Panc1 (cell line): ENCODE results near the gene ST8SIA6. TPM values are rescaled to one million over a fixed set of nuclear protein-coding genes. Genes with fewer than 3 reads are reported as not detected.

Source experiments
- ATAC-seq: fragments of 200-7000 bp; cut with Tn5 transposase; 2 replicates; pipeline ENCODE4 v1.9.1; 2020; ENCODE audit warnings: mild to moderate bottlenecking, moderate library complexity
- BruUV-seq: library from RNA; stranded (reverse); fragments of 400-500 nt; replicated peaks from 2 replicates; lab custom pipeline; 2021; lab: Mats Ljungman, UMichigan
- CTCF ChIA-PET: fragments of 300-600 bp; sonication (Branson Sonifier 250); formaldehyde crosslinking; loops from one replicate; lab custom pipeline; 2022; ENCODE audit warnings: antibody characterized with exemption; lab: Charles Lee
- POLR2A ChIA-PET: fragments of 300-600 bp; sonication (Branson Sonifier 250); formaldehyde crosslinking; loops from one replicate; lab custom pipeline; 2022; ENCODE audit warnings: antibody characterized with exemption; lab: Charles Lee
- DNase-seq: peaks from one replicate; pipeline ENCODE4 v3.0.0-alpha.2; 2010; ENCODE audit warnings: low read depth, low spot score
- H3K27ac ChIP-seq: 2 replicates; pipeline ENCODE4 v1.5.1; 2011; ENCODE audit warnings: mild to moderate bottlenecking, low read length, inconsistent platforms
- H3K27me3 ChIP-seq: fragments of 200-500 bp; sonication (Bioruptor generic); 2 replicates; pipeline ENCODE4 v1.6.0; 2014; ENCODE audit warnings: low read length, inconsistent platforms; ENCODE audit not compliant: control insufficient read depth, insufficient read depth
- H3K36me3 ChIP-seq: fragments of 200-500 bp; sonication (Bioruptor generic); 2 replicates; pipeline ENCODE4 v1.5.1; 2014; ENCODE audit warnings: inconsistent platforms, mild to moderate bottlenecking, low read length, moderate library complexity; ENCODE audit not compliant: control insufficient read depth, insufficient read depth
- H3K4me1 ChIP-seq: 2 replicates; pipeline ENCODE4 v1.5.1; 2011; ENCODE audit warnings: inconsistent platforms, mild to moderate bottlenecking, low read length, moderate library complexity; ENCODE audit not compliant: control insufficient read depth, insufficient read depth
- H3K4me3 ChIP-seq, 2 experiments: 2 replicates each; pipeline ENCODE4 v1.5.1; 2011 to 2012; ENCODE audit warnings: low read depth in 2 of 2, low read length in 2 of 2, mild to moderate bottlenecking in 2 of 2, inconsistent platforms in 1 of 2, moderate library complexity in 1 of 2
- H3K9me3 ChIP-seq: fragments of 200-500 bp; sonication (Bioruptor generic); 2 replicates; pipeline ENCODE4 v1.5.1; 2014; ENCODE audit warnings: low read depth, mild to moderate bottlenecking, inconsistent platforms, low read length, moderate library complexity; ENCODE audit not compliant: control insufficient read depth, insufficient read depth
- CTCF ChIP-seq: fragments of 450-650 bp; IDR thresholded peaks from 2 replicates; pipeline ENCODE4 v1.5.1; 2017; ENCODE audit warnings: mild to moderate bottlenecking
- POLR2AphosphoS5 ChIP-seq: IDR thresholded peaks from 2 replicates; pipeline ENCODE4 v1.6.1; 2012; ENCODE audit warnings: mild to moderate bottlenecking, low read depth, low read length, moderate library complexity
- REST ChIP-seq, 2 experiments: IDR thresholded peaks; 2 replicates each; pipeline ENCODE4 v1.6.1; 2011 to 2012; ENCODE audit warnings: low read depth in 2 of 2, control low read depth in 1 of 2, low read length in 1 of 2, mild to moderate bottlenecking in 1 of 2, moderate library complexity in 1 of 2; ENCODE audit not compliant: insufficient read depth in 1 of 2
- SIN3A ChIP-seq: IDR thresholded peaks from 2 replicates; pipeline ENCODE4 v1.6.1; 2012; ENCODE audit warnings: low read depth, mild to moderate bottlenecking, low read length, moderate library complexity, borderline replicate concordance; ENCODE audit not compliant: insufficient read depth
- TCF7L2 ChIP-seq: IDR thresholded peaks from 2 replicates; pipeline ENCODE4 v1.6.1; 2011; ENCODE audit warnings: mild to moderate bottlenecking, low read depth, low read length, inconsistent platforms
- in situ Hi-C: cut with HindIII; loops from 2 replicates; pipeline ENCODE4 v1.10.0; 2016; ENCODE audit warnings: low sequenced_read_pairs, low pct_unique_long_range_greater_than_20kb
- intact Hi-C: fragments of 100-400 bp; cut with micrococcal nuclease; formaldehyde crosslinking; loops from one replicate; pipeline ENCODE4 v1.10.0; 2022; ENCODE audit not compliant: unreplicated experiment
- total RNA-seq: library from RNA; stranded (reverse); gene quantifications from one replicate; pipeline ENCODE4 v1.2.1, GENCODE V29; 2021; ENCODE audit not compliant: unreplicated experiment

ST8SIA6 gene
- total RNA-seq, 1 experiment from 2014 or later = 0.82 TPM

- TF ChIP-seq TCF7L2 = no peak
Observed at GRCh38 chr10:17450024-17450423, 4.4 kb downstream of the ST8SIA6 start (continued).

- intact Hi-C loops = loop anchor here (10.0 kb wide), 1 partner anchor 149 kb away; no protein-coding TSS in a partner anchor
- Histone ChIP-seq H3K27ac (peak overlapping the region; percentile 74), H3K4me3 (peak overlapping the region; percentile 19 to 28), H3K27me3 (no peaks in the 10 kb centered on the region), H3K36me3 (no peaks in the 10 kb centered on the region), H3K9me3 (no peaks in the 10 kb centered on the region; the same call in 1 of the 2 replicates), H3K4me1 (peaks cover 6% of the 10 kb centered on the region; the same call in 1 of the 2 replicates)
- peak; percentile 73 for ATAC-seq
- no TSS peak for BruUV-seq
- ChIA-PET POLR2A (no interaction called here), CTCF (interaction anchor here (0.6 kb wide), 1 partner anchor 441 kb away, joined by 3 read pairs; no protein-coding TSS in a partner anchor)
- in situ Hi-C loops = no loop called here
- TF ChIP-seq REST (IDR thresholded peaks at IDR 0.05; ENCODE audit: insufficient read depth in 1 of 2, low read depth in 2 of 2, low read length in 1 of 2) = no peak
- no peak for DNase-seq
Observed at GRCh38 chr10:17445400-17445998, 8.9 kb downstream of the ST8SIA6 start.

- Histone ChIP-seq H3K4me3 (peak overlapping the region in 1 of 2 experiments; percentile 12; a peak in 2 of 4 replicates), H3K27me3 (no peaks in the 10 kb centered on the region), H3K9me3 (no peaks in the 10 kb centered on the region; the same call in 1 of the 2 replicates), H3K4me1 (peaks cover 6% of the 10 kb centered on the region; the same call in 1 of the 2 replicates), H3K36me3 (no peaks in the 10 kb centered on the region), H3K27ac (peak overlapping the region; percentile 74; the same call in 1 of the 2 replicates)
- no peak for DNase-seq
- TF ChIP-seq SIN3A (no peak), REST (IDR thresholded peaks at IDR 0.05; ENCODE audit: insufficient read depth in 1 of 2, low read depth in 2 of 2, low read length in 1 of 2) (no peak), TCF7L2 (no peak), CTCF (no peak), POLR2AphosphoS5 (no peak)
- POLR2A ChIA-PET = no interaction called here
- intact Hi-C loops (loop anchor here (10.0 kb wide), 1 partner anchor 150 kb away; no protein-coding TSS in a partner anchor), in situ Hi-C loops (no loop called here)
- CTCF ChIA-PET = interaction anchor here (0.6 kb wide), 1 partner anchor 27 kb away, joined by 9 read pairs; no protein-coding TSS in a partner anchor
- peak; percentile 79 for ATAC-seq
- no TSS peak for BruUV-seq
Observed at GRCh38 chr10:17444388-17444714, 10.0 kb downstream of the ST8SIA6 start.
